HCT116 (cell line): ENCODE data around the gene TEX26. TPM values are rescaled to one million over a fixed set of nuclear protein-coding genes. Genes with fewer than 3 reads are reported as not detected.

Source experiments
- total RNA-seq: library from RNA; stranded (reverse); gene quantifications from one replicate; pipeline ENCODE4 v1.2.1, GENCODE V29; 2021; ENCODE audit not compliant: unreplicated experiment

Gene TEX26
- total RNA-seq, 1 experiment from 2014 or later, result not detected

Other genes starting within 250 kb of the TEX26 start
- not detected for gene ALOX5AP, start 197.1 kb upstream of the TEX26 start, total RNA-seq
- gene MEDAG, start 26.4 kb upstream of the TEX26 start, total RNA-seq, result not detected
- gene HSPH1, start 229.2 kb downstream of the TEX26 start, total RNA-seq, result 116 TPM